ENCODE measurements around the gene SH3GL3.

DNA sequence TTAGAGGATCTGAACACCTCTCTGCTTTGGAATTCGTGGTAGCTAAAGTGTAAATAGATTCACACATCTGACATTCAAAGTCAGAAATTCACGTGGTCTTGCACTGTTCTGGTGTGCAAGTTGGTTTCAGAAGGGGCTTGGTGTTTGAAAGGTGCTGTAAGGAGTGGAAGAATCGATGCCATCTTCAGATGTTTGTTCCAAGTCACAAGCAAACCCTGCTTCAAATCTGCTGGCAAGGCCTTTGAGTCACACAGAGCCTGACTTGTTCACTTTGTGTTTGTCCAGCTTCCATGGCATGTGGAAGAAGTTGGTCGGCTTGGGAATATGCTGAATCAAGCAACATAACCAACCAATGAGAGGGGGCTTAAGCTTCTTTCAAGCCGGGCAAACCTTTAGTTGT, 44.3 kb downstream of the SH3GL3 start:
- TF ChIP-seq SUZ12 (IDR thresholded peaks at IDR 0.05; ENCODE audit: extremely low read depth, insufficient read depth, insufficient read length) (no peak), ZNF274 (IDR thresholded peaks at IDR 0.05; ENCODE audit: low read depth, low read length) (no peak), YY1 (IDR thresholded peaks at IDR 0.05; ENCODE audit: insufficient read depth, insufficient read length) (no peak)

Measured in NT2/D1 (cell line).